ENCODE measurements around the gene SPRED1.

Gene SPRED1

DNA sequence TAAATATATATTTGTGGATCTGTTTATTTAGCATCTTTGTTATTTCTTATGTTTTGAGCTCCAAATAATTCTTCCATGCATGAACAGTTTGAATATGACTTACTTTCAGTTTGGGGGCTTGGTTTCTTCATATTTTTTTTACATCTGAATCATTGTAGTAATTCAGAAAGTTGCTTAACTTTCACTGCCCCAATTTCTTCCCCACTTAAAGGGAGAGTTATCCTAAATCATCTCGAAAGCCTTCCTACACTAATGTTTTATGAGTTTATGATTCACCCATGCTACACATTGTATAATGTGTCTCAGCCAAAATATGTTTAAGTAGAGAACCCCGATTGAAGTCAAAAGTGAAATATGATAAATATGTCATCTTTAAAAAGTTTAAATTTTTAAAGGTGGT is 47.8 kb downstream of the SPRED1 start:
- no peaks in the 10 kb centered on the region for H3K27me3 ChIP-seq
- TF ChIP-seq, protein P1, sequence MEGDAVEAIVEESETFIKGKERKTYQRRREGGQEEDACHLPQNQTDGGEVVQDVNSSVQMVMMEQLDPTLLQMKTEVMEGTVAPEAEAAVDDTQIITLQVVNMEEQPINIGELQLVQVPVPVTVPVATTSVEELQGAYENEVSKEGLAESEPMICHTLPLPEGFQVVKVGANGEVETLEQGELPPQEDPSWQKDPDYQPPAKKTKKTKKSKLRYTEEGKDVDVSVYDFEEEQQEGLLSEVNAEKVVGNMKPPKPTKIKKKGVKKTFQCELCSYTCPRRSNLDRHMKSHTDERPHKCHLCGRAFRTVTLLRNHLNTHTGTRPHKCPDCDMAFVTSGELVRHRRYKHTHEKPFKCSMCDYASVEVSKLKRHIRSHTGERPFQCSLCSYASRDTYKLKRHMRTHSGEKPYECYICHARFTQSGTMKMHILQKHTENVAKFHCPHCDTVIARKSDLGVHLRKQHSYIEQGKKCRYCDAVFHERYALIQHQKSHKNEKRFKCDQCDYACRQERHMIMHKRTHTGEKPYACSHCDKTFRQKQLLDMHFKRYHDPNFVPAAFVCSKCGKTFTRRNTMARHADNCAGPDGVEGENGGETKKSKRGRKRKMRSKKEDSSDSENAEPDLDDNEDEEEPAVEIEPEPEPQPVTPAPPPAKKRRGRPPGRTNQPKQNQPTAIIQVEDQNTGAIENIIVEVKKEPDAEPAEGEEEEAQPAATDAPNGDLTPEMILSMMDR (IDR thresholded peaks at IDR 0.05), result no peak
- no peaks in the 10 kb centered on the region for H3K4me1 ChIP-seq (ENCODE audit: control insufficient read depth in 1 of 2, insufficient read depth in 1 of 2, low read depth in 1 of 2, low read length in 1 of 2)
- no peak overlapping the region for H3K27ac ChIP-seq
- no peak overlapping the region for H3K4me3 ChIP-seq (ENCODE audit: low read depth in 1 of 2, low read length in 1 of 2)
- H3K9me3 ChIP-seq, result no peaks in the 10 kb centered on the region
- H3K36me3 ChIP-seq, result no peaks in the 10 kb centered on the region

DNA sequence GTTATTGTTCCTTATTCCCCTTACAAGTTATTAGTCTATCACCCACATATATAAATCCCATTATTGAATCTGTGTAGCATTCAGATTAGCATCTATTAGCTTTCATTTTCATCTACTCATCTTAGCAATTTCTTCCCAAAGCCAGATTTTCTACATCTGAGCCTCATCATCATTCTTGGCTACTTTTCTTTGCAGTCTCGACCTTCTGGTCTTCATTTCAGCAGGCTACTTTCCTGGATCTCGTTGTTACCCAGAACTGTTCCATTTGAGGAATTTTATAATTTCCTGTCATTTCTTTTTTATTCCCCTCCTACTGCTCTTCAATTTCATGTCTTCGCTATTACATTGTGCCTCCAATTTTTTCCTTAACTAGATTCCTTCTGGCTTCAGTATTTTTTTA is 51.8 kb downstream of the SPRED1 start:
- H3K4me1 ChIP-seq (ENCODE audit: control insufficient read depth in 1 of 2, insufficient read depth in 1 of 2, low read depth in 1 of 2, low read length in 1 of 2), result peaks cover 0 to 6% of the 10 kb centered on the region in 2 experiments
- no peaks in the 10 kb centered on the region for H3K36me3 ChIP-seq
- H3K27ac ChIP-seq, result no peak overlapping the region
- H3K9me3 ChIP-seq, result no peaks in the 10 kb centered on the region
- no peak overlapping the region for H3K4me3 ChIP-seq (ENCODE audit: low read depth in 1 of 2, low read length in 1 of 2)
- no peaks in the 10 kb centered on the region for H3K27me3 ChIP-seq
- TF ChIP-seq, protein P1 (IDR thresholded peaks at IDR 0.05), result no peak

DNA sequence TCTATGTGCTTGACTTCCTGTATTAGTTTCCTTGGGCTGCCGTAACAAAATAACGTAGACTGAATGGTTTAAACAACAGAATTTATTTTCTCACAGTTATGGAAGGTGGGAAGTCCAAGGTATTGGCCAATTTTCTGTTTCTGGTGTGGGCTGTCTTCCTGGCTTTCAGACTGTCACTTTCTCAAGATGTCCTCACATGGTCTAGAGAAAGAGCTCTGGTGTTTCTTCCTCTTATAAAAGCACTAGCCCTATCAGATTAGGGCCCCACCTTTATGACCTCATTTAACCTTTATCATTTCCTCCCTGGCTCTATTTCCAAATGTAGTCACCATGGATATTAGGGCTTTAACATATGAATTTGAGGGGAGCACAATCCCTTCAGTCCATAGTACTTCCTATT is 54.6 kb downstream of the SPRED1 start:
- TF ChIP-seq, protein P1 (IDR thresholded peaks at IDR 0.05), result no peak
- Histone ChIP-seq H3K9me3 (no peaks in the 10 kb centered on the region), H3K36me3 (no peaks in the 10 kb centered on the region), H3K4me1 (ENCODE audit: control insufficient read depth in 1 of 2, insufficient read depth in 1 of 2, low read depth in 1 of 2, low read length in 1 of 2) (peaks cover 0 to 6% of the 10 kb centered on the region in 2 experiments), H3K27me3 (no peaks in the 10 kb centered on the region), H3K27ac (no peak overlapping the region), H3K4me3 (ENCODE audit: low read depth in 1 of 2, low read length in 1 of 2) (no peak overlapping the region)

DNA sequence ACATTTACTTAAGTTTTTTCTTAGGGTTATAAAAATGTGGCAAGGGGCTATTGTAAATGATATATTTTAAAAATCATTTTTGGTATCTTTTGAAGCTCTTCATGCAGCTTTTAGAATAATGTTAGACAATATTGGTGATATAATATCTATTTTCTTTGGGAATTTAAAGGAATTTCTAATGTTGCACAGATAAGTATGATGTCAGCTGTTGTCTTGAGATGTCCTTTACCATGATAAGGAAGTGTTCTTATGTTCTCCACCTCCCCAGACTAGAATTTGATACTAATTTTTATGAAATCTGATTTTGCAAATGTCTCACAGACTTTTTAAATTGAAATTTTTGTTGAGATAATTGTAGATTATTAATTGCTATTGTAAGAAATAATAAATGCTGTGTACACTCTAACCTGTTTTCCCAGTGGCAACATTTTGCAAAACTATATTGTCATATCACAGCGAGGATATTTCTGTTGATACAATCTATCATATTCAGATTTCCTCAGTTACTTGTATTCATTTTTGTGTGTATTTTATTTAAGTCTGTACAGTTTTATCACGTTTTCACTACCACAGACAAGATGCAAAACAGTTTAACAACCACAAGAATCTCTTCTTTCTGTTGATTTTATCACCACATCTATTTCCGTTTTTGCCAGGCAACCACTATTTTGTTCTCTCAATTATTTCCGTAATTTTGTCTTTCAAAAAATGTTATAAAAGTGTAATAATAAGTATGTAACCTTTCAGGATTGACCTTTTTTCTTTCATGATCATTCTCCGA is 55.4 kb downstream of the SPRED1 start:
- Histone ChIP-seq H3K36me3 (no peaks in the 10 kb centered on the region), H3K4me1 (ENCODE audit: control insufficient read depth in 1 of 2, insufficient read depth in 1 of 2, low read depth in 1 of 2, low read length in 1 of 2) (peaks cover 0 to 6% of the 10 kb centered on the region in 2 experiments), H3K4me3 (ENCODE audit: low read depth in 1 of 2, low read length in 1 of 2) (no peak overlapping the region), H3K9me3 (no peaks in the 10 kb centered on the region), H3K27ac (no peak overlapping the region), H3K27me3 (no peaks in the 10 kb centered on the region)
- TF ChIP-seq, protein P1 (IDR thresholded peaks at IDR 0.05), result no peak

DNA sequence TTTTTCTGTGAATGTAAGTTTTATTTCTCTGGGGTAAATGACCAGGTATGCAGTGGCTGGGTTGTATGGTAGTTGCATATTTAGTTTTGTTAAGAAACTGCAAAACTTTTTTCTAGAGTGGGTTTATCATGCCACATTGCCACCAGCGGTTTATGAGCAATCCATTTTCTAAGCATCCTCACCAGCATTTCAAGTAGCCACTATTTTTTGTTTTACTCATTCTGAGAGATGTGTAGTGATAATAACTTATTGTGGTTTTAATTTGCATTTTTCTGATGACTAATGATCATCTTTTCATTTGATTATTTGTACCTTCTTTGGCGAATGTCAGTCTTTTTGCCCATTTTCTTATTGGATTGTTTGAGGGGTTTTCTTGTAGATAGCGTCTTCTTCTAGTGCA is 56.2 kb downstream of the SPRED1 start:
- Histone ChIP-seq H3K9me3 (no peaks in the 10 kb centered on the region), H3K27ac (no peak overlapping the region), H3K4me3 (ENCODE audit: low read depth in 1 of 2, low read length in 1 of 2) (no peak overlapping the region), H3K4me1 (ENCODE audit: control insufficient read depth in 1 of 2, insufficient read depth in 1 of 2, low read depth in 1 of 2, low read length in 1 of 2) (peaks cover 0 to 6% of the 10 kb centered on the region in 2 experiments), H3K27me3 (no peaks in the 10 kb centered on the region), H3K36me3 (no peaks in the 10 kb centered on the region)
- TF ChIP-seq, protein P1 (IDR thresholded peaks at IDR 0.05), result no peak
